RWPE1 (cell line): Measurements from ENCODE around the gene HHAT.
"Not testable (repeated sequence)": the region's sequence is repeated elsewhere in the genome, so short reads cannot be mapped to it uniquely, and the experiment has no call there.

Source experiments
- CTCF ChIA-PET: fragments of 350-600 bp; sonication (Branson Sonifier 250); formaldehyde crosslinking; extraction: SDS; loops from one replicate; lab custom pipeline; 2021; lab: Yijun Ruan, JAX
- POLR2A ChIA-PET: fragments of 400-600 bp; formaldehyde crosslinking; extraction: SDS; loops from one replicate; lab custom pipeline; 2020; ENCODE audit warnings: antibody characterized with exemption; ENCODE audit not compliant: low non-redundant PET; lab: Yijun Ruan, JAX
- DNase-seq: peaks from one replicate; pipeline ENCODE4 v3.0.0; 2012; ENCODE audit warnings: low spot score
- H3K27ac ChIP-seq: fragments of 450-650 bp; 2 replicates; pipeline ENCODE4 v1.5.1; 2017
- CTCF ChIP-seq: fragments of 450-650 bp; conservative IDR thresholded peaks from 2 replicates; pipeline ENCODE4 v1.5.1; 2017; ENCODE audit warnings: low read depth, mild to moderate bottlenecking

The HHAT gene

DNA sequence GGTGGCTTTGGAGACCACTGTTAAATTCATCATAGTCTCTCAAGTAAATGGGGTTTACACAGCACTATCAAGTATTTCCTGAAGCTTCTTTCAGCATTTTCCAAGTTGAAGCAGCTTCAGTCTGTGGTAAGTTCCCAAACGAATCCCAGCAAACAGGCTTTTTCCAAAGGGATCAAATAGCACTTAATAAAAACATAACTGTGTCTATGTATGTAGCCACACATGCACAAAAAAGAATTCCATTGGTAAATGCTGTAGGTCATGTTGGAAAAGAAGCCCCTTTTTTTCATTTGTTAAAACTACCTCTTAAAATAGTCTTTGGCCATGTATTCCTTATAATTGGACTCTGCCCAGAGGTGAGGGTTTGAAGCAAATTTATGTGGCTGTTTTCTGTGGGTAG is 69.8 kb downstream of the HHAT start:
- ChIA-PET POLR2A (no interaction called here), CTCF (no interaction called here)
- DNase-seq, result no peak
- no peak overlapping the region for H3K27ac ChIP-seq
- TF ChIP-seq CTCF, result no peak

DNA sequence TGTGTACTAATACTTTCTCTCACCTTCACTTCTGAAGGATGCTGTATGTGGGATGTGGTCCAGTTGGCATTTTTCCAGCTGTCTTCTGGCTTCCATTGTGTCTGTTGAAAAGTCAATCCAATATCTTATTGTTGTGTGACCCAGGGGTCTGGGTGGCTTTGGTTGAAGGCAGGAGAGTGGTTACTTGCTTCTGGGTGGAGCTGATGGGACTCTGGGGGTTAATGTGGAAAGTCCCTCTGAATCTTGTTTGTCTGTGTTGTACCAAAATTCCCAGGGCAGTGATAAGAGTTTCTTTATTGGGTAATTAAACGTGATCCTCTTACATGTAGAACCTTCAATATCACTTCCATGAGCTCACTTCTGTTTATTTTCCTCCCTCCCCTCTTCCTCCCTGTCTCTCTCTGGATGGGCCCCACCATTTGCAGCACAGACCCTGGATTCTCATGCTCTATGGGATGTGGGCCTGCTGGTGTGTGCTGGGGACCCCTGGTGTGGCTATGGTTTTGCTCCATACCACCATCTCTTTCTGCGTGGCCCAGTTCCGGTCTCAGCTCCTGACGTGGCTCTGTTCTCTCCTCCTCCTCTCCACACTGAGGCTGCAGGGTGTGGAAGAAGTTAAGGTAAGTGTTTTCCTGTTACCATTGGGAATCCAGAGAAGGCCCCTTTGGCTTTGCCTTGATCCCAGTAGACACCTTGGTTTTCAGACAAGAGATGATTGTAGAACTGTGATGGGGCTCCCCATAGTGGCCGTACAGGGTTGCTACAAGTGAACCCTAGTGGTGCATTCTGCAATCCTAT is 71.5 kb downstream of the HHAT start:
- H3K27ac ChIP-seq, result no peak overlapping the region
- POLR2A ChIA-PET, result interaction anchor here (0.6 kb wide), 1 partner anchor 19 kb away, joined by 3 read pairs; no protein-coding TSS in a partner anchor
- CTCF ChIA-PET, result interaction anchor here (0.6 to 1.8 kb wide), 9 partner anchors 14 to 553 kb away, joined by 3 to 8 read pairs (median 4); no protein-coding TSS in a partner anchor
- DNase-seq, result peak; percentile 82
- peak; percentile 81 for TF ChIP-seq CTCF

DNA sequence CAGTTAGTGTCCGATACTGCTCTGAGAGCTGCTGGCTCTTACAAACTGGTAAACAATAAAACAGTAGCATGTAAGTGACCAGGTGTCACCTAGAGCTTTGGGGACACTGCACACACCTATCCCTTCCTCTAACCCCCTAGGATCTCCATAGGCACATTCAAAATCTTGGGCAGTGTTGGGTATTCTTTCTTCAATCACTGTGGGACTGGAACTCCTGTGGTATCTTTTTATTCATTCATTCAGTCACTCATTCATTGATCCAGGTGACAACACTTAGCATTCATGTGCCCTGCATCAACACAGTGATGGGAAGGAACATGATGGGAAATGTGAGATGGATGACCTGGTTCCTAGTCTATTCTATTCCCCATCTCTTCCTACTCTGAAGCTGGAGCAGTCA is 73.9 kb downstream of the HHAT start:
- ChIA-PET CTCF (interaction anchor here (0.7 to 1.7 kb wide), 2 partner anchors 259 to 463 kb away, joined by 3 to 6 read pairs; no protein-coding TSS in a partner anchor), POLR2A (no interaction called here)
- no peak overlapping the region for H3K27ac ChIP-seq
- DNase-seq, result no peak
- no peak for TF ChIP-seq CTCF

GRCh38 chr1:210405316-210405715 is 76.6 kb downstream of the HHAT start:
- no peak for TF ChIP-seq CTCF
- POLR2A ChIA-PET, result no interaction called here
- H3K27ac ChIP-seq, result no peak overlapping the region
- no peak for DNase-seq
- CTCF ChIA-PET, result interaction anchor here (1.2 kb wide), 1 partner anchor 12 kb away, joined by 3 read pairs; no protein-coding TSS in a partner anchor

- CTCF ChIA-PET, result interaction anchor here (0.6 to 1.2 kb wide), 8 partner anchors 10 to 737 kb away, joined by 3 to 6 read pairs (median 3); partner anchors contain the start of gene KCNH1
- POLR2A ChIA-PET, DNase-seq, H3K27ac ChIP-seq: not testable (repeated sequence)
Observed at GRCh38 chr1:210406341-210406740, 77.6 kb downstream of the HHAT start.

GRCh38 chr1:210407207-210407886 is 78.6 kb downstream of the HHAT start:
- peak; percentile 75 for DNase-seq
- ChIA-PET CTCF (interaction anchor here (0.5 to 1.2 kb wide), 11 partner anchors 9 to 1059 kb away, joined by 3 to 6 read pairs (median 3); partner anchors contain the start of gene KCNH1), POLR2A (no interaction called here)
- peak; percentile 95 for TF ChIP-seq CTCF
- no peak overlapping the region for H3K27ac ChIP-seq
